Islet precursor cell (in vitro differentiated cells): ENCODE data around the gene ZMYND11.
A peak's percentile ranks its signal among the peaks of the same experiment; 100 is the strongest.

Source experiments
- DNase-seq: peaks from one replicate; pipeline ENCODE4 v3.0.0-alpha.2; 2018

Gene ZMYND11

DNA sequence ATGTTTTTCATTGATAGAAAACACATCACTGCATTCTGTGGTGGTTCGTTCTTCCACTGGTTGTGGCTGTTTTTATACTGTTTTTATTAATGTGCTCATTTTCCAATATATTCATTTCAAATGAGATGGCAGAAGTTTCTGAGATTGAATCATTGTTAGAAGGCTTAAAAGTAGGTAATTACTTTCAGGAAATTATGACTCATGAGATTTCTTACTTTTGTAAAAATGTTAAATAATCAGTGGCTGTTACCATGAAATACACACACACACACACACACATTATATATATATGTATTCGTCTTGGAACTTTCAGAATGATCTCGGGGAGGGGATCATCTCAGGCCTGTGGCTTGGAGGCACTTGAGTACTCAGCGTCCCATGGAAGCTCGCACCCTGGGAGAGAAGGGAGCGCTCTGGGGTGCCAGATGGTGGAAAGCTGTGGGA is 66.1 kb downstream of the ZMYND11 start:
- DNase-seq, result no peak

DNA sequence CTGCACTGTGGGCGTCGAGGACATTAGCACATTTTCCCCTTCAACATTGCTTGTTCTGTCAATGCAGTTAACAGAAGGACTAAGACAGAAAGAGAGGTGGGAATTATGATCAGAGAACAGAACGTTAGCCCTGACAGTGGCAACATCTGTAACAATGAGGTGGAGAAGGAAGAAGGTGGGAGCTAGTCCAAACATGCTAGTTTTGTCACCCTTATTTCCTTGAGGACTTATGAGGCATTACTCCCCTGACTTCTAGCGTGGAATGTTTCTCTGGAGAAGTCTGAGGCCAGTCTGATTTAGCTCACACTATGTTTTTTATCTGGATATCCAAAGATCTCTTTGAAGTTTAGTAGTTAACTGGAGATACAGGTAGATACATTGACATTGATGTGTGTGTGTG is 73.4 kb downstream of the ZMYND11 start:
- DNase-seq, result no peak

DNA sequence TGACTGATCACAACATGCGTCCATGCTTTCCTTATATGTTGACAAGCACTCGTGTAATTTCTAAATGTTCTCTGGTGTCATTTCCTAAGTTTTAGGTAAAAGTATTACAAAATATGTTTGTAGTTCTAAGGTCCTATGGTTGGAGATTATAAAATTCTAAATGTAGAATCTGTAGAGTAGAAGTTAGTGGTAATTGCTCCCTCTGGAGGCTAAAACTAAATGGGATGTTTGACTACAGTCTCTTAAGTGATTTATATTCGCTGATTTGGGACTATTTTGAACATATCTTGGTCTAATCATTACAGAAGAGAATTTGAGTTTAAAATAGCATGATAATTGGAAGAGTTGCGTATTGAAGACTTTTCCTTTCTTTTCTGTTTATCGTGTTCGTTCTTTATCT is 74.1 kb downstream of the ZMYND11 start:
- no peak for DNase-seq

DNA sequence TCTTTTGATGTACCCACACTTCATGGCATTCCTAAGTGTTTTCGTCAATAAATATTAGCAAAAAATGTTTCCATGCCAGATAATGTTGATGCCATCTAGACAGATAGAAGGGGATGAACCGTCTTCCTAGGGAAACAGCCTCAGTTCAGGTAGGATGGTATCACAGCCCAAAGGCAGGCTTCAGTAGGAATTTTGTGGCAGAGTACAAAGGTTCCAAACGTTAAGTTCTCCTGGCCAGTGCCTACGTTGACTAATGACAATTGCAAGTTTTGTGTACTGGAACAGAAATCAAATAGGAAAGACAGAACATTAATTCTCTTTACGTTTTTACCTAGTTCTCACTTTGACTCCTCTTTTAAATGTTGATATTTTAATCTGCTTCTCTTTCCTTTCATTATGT is 75.0 kb downstream of the ZMYND11 start:
- no peak for DNase-seq

DNA sequence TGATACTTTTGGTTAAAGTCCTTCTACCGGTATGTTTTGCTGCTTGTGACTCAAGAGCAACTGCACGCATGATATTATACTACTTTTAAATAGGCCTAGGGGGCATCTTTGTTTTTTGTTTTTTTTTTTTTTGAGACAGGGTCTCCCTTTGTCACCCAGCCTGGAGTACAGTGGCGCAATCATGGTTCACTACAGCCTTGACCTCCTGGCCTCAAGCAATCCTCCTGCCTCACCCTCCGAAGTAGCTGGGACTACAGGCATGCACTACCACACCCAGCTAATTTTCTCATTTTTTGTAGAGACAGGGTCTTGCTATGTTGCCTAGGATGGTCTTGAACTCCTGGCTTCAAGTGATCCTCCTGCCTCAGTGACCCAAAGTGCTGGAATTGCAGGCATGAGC is 80.2 kb downstream of the ZMYND11 start:
- no peak for DNase-seq

DNA sequence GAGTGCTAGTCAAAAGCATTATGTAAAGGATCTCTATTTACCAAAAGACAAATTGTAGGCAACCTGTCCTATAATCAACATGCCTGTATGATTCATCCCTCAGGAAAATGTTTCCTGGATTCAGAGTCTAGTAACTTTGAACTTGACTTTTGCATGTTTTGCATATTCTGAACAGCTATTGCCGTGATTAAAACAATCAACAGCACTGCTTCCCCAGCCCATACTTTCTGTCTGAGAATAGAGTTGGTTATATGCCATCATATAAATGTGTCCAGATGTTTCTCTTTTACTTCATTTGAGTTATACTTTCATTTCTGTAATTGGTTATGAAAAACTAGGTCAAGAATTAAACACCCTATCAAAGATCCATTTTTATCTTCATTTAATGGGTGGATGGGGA is 83.5 kb downstream of the ZMYND11 start:
- no peak for DNase-seq

DNA sequence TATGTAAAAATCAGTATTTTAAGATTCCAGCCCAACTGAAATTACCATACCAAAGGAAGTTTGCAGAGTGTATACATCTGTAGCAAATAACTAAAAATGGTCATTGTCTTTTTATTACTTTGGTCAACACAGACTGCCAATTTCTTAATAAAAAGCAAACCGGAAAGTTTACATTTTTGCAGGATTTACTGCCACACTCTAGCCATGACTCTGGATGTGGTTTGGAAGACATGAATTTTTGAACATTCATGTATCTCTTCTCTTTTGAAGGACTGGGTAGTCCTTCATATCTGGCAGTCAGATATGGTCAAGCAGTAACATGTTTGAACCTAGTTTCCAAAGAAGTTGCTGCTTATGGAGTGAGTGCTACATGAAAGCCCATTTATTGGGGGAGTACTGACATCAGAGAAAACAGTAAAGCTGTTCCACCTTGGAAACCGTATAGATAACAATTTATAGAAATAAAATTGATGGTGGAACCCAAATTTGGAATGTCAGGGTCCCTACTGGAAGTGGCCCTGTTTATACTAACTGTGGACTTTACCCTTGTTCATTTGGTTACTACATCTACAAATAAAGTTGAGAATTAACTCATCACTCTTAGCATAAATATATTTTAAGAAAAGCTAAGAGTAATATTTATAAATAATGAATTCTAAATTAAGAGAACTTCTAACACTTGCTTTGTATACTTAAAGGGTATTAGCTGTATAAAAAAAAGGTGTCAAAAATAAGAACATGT is 84.6 kb downstream of the ZMYND11 start:
- DNase-seq, result no peak

DNA sequence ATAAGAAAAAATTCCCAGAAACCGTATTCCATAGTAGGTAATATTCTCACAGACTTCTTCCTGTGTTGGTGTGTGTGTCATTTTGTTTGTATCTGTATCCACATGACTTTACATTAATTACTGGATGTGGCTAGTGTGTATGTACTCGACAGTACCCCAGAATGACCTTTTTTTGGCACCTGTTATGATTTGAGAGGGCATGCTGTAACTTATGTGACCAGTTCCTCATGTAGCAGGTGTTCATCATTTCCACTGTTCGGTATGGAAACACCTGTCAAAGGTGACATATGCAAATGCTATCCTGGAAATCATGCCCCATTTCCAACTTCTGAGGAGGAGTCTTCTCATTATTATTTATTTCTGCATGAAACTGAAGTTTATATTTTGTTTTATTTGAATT is 89.3 kb downstream of the ZMYND11 start:
- DNase-seq, result no peak

DNA sequence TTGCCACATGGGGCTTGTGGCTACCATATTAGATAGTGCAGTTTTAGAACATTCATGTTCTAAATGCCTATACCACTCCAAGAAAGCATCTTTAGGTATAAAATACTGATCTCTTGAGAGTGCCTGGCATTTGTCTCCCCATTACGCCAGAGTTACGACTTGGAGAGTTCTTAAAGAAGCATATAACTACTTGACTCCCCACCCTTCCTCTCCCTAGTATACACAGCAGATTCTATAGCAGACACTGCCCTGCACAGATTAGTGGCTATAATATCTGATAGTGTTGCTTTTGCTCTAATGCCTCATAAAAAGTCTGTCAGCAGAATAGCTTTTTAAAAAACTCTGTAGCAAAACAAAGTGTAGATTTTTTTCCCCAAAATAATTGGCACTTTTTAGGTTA is 90.8 kb downstream of the ZMYND11 start:
- no peak for DNase-seq

DNA sequence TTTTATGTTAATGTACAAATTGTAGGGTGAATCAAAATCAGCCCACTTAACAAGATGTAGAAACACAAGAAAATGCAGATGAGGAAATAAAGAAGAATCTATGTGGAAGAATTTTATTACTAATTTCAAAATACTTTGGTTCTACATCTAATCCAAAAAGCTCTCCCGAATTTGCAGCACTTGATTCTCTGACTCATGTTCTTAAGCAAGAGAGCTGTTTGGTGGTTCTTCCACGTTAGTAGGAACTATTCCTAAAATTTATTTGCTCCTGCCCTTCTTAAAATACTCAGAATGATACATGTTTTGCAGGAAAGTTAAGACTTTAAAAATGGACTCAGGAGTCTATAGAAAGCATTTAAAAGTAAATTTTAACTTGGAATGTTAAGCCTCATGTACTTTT is 91.8 kb downstream of the ZMYND11 start:
- DNase-seq, result no peak

DNA sequence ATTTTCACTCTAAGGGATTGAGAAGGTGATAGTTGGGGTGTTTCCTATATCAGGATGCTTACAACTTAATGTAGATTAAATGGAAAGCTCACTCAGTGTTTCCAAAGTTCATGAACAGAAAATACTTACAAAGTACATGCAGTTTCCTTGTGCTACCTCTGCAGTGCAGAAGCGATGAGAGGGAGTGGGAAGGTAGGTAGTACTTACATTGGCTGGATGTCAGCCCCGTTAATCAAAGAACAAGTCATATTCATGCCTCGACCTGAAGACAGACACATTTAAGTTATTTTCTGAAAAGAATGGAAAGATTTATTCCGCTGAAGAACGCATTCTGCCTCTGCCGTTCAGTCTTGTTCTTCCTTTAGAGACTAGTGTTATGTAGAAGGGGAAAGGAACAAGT is 93.1 kb downstream of the ZMYND11 start:
- DNase-seq, result no peak

DNA sequence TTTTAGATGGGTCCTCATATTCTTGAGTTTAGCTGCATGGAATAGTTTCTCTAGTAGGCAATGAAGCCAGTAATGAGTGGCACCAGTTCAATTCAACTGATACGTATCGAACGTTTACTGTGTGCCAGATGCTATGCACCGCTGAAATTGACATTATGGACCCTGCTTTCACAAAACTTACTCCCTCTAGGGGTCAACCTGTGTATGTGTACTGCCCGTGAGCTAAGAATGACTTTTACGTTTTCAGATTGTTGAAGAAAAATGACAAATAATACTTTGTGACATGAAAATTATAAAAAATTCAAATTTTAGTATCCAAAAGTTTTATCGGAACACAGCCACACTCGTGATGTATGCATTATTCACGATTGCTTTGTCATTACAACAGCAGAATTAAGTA is 95.5 kb downstream of the ZMYND11 start:
- no peak for DNase-seq

DNA sequence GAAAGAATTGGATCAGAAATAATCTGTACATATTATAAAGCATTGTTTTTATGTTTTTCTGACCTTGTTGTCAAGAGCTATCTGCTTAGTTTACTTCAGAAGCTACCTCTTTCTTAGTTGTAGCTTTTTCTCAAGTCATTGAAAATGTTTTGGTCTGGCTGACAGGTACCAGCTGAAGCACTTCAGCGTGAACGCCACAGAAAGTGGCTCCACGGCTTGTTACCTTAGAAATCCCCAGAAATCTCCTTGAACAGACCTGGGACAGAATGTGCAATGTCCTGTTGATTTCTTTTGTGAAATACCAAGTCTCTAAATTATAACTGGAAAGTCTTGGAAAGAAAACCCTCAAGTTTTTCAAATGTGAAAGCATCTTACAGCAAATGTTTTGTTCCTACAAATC is 96.8 kb downstream of the ZMYND11 start:
- DNase-seq, result no peak

DNA sequence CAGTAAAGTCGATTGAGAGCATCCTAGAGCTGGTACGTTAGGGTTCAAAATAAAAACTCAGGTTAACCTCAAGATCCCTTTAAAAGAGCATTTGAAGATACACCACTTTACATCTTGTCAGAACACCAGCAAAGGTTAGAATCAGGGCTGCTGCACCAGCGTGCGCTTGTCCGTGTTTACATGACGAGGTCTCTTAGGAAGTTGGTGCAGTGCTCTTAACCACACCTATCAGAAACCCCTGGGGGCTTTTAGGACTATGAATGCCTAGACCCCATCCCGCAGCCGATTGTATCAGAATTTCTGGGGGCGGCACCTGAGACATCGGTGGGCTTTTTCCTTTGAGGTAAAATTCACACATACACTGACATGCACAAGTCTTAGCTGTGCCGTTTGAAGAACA is 97.6 kb downstream of the ZMYND11 start:
- no peak for DNase-seq

DNA sequence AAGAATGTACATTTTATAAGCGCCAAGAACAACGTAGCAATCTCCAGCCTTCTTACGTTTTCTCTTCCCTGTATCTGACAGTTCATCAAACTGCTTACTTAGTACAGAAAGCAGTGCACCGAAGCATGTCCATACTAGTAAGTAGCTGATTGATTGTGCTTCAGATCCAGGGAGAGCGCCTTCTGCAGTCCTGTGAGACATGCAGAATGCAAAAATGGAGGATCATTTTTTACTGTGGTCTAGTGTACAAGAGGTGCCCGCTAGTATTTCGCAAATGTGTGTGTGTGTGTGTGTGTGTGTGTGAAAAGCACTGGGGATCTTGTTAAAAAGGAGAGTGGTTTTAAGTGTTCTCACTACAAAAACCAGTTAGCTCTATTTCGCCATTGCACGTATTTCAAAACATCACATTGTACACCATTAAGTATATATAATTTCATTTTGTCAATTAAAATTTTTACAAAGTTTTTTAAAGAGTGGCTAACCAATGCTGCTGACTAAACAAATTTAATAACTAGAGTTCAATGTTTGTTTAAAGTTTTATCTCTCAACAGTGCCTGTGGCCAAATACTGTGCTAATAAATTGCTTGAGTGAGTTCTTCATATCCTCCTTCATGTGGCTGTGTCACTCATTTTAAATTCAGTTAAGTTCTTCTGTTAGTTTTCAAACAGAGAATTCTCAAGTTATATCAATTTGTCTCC is 99.6 kb downstream of the ZMYND11 start:
- DNase-seq, result no peak

DNA sequence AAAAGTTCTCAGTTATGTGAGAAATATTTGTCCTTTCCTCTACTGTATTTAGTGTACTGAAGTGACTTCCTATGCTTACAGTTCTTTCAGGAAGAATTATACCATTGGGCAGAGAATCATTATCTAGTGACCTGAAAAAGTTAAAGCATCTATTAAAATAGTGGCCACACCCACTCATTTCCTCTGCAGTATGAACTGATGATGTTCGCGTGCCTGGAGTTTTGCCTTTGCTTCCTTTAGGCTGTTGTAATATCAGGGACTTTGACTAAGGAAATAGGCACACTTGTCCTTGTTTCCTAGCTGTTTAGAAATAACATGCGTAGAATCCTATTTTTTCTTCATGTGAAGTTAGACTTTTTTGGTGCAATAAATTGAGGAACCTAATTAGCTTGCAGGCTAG is 100.7 kb downstream of the ZMYND11 start:
- DNase-seq, result no peak

DNA sequence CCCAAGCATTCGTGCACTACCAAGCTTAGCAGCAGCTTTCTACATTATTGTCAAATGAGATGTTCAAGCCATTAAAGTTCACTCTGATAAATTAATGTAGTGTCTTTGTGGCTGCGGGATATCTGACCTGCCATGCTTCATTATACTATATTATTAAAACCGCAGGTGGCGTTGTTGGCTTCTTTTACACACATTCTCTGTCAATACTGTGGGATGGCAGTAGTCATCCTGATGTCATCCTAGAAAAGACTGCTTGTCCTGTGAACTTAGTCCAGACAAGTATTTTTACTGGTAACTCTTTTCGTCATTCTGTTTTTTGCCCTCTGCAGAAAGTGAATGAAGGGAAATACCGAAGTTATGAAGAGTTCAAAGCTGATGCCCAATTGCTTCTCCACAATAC is 103.9 kb downstream of the ZMYND11 start:
- no peak for DNase-seq

DNA sequence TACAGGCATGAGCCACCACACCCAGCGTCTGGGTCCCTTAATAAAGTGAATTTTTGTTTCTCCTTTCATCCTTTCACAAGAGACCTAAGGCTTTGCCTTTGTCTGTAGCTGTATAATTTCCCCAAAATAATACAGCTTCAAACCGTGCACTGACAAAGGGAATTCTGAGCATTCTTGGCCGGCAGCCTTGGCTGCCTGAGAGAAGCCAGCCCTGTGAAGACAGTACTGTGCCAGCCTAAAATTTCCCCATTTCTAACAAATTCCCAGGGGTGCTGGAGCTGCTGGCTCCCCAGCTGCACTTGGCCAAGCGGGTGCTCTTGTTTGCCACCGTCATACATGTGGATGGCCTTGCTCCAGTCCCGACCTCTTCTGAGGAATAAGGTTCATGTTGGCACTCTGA is 106.2 kb downstream of the ZMYND11 start:
- no peak for DNase-seq

DNA sequence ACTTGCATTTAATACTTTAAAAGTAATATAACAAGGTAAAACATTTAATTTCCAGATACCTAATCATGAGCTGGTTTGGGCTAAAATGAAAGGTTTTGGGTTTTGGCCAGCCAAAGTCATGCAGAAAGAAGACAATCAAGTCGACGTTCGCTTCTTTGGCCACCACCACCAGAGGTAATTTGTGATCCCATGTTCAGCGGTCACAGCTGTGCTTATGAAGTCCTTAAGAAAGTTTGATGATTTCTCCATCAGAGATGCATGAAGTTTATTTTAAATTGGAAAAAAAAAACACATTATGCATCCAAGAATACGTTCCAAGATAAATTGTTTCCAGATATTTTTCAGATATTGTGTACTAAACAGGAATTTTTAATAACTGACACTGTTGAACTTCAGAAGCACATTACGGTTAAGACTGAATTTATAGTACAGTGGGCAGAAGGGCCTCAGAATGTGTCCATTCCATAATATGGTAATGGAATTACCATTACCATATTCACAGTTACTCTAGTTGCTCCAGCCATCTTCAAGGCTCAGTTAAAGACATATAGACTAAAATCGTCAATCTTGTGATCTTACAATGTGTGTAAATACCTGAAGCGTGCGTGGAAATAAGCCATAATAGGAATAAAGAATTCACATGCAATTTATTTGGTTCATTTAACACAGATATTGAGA is 106.8 kb downstream of the ZMYND11 start:
- no peak for DNase-seq

DNA sequence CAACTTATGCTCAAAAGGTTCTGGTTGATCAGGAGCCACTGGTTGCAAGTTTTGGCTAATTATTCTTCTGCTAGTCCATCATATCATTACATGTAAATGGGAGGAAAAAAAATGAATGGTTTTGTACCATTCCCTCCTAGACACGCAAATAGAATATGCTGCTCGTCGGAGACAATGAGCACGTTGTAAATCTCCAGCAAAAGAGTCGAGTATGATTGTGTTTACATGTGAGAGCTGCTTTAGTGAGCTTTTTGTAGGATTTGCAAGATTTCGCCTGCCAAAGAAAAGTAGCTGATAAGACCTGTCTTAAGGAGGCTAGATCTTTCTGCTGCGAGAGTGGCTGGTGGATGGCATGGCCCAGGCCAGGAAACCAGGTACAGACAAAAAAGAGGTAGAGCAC is 109.0 kb downstream of the ZMYND11 start:
- no peak for DNase-seq

DNA sequence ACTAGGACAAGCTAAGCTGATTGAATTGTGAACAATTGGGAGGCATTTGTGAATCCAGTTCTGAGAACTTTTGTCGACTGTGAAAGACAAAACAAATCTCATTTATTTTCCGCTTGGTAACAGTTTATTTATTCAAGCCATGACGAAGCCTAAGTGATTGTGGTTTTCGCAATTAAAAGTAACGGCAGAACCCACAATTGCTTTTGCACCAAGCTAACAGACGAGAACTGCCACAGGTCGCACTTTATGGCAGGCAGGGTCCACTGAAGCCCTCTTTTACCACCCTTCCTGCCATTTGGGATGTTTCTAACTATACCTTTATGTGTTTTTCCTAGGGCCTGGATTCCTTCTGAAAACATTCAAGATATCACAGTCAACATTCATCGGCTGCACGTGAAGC is 111.2 kb downstream of the ZMYND11 start:
- DNase-seq, result no peak

DNA sequence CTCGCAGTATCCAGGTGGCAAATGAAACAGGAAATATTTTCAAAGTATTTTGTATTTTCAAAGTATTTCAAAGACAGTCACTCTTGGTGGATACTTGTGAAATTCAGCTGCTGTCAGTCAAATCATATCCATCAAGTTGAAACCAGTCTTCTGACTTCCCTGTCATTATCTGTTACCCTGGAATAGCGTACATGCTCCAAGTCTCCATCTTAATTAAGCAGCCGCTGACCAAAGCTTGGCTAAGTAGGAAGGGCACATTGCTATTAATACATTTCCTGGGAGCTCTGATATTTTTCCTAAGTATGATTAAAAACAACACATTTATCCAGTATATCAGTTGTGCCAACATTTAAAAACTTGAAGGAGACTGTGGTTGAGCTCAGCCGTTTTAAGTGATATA is 112.2 kb downstream of the ZMYND11 start:
- DNase-seq, result no peak

DNA sequence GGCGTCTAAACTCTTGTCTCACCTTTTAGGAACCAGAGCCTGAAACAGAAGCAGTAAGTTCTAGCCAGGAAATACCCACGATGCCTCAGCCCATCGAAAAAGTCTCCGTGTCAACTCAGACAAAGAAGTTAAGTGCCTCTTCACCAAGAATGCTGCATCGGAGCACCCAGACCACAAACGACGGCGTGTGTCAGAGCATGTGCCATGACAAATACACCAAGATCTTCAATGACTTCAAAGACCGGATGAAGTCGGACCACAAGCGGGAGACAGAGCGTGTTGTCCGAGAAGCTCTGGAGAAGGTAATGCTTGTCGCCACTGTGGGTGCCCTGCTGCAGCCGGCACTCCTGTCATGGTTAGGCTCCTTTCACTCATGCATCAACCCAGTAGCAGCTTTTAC is 113.1 kb downstream of the ZMYND11 start:
- peak; percentile 64 for DNase-seq

DNA sequence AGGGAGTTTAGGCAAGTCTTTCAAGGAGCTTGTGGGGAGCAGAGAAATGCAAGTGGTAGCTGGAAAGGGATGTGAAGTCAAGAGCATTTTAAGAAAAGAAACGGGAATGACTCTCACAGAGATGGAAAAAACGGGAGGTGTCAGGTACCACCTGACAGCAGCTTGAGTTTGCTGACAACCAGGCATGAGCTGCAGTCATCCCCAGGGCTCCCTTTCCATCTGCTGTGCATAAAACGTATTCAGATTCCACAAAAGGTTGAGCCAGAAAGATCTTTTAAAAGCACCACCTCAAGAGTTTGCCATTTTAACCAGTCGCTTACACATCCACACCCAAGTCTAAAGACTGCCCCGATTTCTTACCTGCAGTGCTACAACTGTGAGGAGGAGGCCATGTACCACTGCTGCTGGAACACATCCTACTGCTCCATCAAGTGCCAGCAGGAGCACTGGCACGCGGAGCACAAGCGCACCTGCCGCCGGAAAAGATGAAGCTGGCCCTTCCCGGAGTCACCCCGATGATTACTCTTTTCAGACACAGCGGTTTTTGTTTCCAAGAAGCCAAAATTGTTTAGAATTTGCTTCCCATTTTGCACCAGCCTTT is 116.8 kb downstream of the ZMYND11 start:
- DNase-seq, result no peak
